ENCODE measurements around the gene VTI1A.

DNA sequence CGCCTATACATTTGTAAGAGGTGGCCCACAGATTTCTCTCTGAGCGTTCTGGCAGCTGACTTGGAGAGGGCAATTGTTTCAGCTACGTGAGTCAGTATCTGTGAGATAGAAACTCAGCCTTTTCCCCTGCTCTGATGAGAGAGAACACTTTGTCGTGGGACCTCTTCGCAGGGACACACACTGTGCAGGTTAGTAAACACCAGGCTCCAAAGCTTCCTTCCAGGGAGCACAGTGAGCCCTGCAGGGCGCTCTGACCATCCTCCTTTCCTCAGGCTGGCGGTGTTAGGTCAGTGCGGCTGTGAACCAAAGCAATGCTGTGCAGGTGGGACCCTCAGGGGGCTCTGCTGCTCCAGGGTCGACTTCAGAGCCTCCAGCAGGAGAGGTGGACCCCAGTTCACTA, 350.8 kb downstream of the VTI1A start:
- TF ChIP-seq, protein P1, sequence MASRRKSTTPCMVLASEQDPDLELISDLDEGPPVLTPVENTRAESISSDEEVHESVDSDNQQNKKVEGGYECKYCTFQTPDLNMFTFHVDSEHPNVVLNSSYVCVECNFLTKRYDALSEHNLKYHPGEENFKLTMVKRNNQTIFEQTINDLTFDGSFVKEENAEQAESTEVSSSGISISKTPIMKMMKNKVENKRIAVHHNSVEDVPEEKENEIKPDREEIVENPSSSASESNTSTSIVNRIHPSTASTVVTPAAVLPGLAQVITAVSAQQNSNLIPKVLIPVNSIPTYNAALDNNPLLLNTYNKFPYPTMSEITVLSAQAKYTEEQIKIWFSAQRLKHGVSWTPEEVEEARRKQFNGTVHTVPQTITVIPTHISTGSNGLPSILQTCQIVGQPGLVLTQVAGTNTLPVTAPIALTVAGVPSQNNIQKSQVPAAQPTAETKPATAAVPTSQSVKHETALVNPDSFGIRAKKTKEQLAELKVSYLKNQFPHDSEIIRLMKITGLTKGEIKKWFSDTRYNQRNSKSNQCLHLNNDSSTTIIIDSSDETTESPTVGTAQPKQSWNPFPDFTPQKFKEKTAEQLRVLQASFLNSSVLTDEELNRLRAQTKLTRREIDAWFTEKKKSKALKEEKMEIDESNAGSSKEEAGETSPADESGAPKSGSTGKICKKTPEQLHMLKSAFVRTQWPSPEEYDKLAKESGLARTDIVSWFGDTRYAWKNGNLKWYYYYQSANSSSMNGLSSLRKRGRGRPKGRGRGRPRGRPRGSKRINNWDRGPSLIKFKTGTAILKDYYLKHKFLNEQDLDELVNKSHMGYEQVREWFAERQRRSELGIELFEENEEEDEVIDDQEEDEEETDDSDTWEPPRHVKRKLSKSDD (conservative IDR thresholded peaks at IDR 0.05; ENCODE audit: low read length) = no peak
- TF ChIP-seq TBL1XR1 (IDR thresholded peaks at IDR 0.05; ENCODE audit: low read length in 2 of 2) = no peak
- TF ChIP-seq RBFOX2 (IDR thresholded peaks at IDR 0.05; ENCODE audit: low read depth, low read length) = no peak
- no peak for TF ChIP-seq TOE1 (IDR thresholded peaks at IDR 0.05; ENCODE audit: borderline replicate concordance)
- no peak for TF ChIP-seq TOE1 (CRISPR knock-in tag; IDR thresholded peaks at IDR 0.05; ENCODE audit: borderline replicate concordance, low read depth)
- no peak for TF ChIP-seq POLR3A (IDR thresholded peaks at IDR 0.05; ENCODE audit: borderline replicate concordance, extremely low read depth, insufficient read depth, insufficient read length)
- TF ChIP-seq, protein P2, sequence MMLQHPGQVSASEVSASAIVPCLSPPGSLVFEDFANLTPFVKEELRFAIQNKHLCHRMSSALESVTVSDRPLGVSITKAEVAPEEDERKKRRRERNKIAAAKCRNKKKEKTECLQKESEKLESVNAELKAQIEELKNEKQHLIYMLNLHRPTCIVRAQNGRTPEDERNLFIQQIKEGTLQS (IDR thresholded peaks at IDR 0.05) = no peak
- TF ChIP-seq, protein P2 (CRISPR knock-in tag; conservative IDR thresholded peaks at IDR 0.05) = no peak
- TF ChIP-seq ZFX (CRISPR knock-in tag; IDR thresholded peaks at IDR 0.05) = no peak
- TF ChIP-seq LARP7 (IDR thresholded peaks at IDR 0.05) = no peak
- no peak for TF ChIP-seq KDM1A (IDR thresholded peaks at IDR 0.05)
- TF ChIP-seq YY1 (IDR thresholded peaks at IDR 0.05; ENCODE audit: borderline replicate concordance in 1 of 3, control insufficient read depth in 1 of 3, extremely low read depth in 1 of 3, insufficient read depth in 3 of 3, insufficient read length in 1 of 3, insufficient replicate concordance in 2 of 3, low read depth in 1 of 3, low read length in 2 of 3) = no peak
- TF ChIP-seq, protein P3, sequence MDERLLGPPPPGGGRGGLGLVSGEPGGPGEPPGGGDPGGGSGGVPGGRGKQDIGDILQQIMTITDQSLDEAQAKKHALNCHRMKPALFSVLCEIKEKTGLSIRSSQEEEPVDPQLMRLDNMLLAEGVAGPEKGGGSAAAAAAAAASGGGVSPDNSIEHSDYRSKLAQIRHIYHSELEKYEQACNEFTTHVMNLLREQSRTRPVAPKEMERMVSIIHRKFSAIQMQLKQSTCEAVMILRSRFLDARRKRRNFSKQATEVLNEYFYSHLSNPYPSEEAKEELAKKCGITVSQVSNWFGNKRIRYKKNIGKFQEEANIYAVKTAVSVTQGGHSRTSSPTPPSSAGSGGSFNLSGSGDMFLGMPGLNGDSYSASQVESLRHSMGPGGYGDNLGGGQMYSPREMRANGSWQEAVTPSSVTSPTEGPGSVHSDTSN (CRISPR knock-in tag; IDR thresholded peaks at IDR 0.05; ENCODE audit: low read depth) = no peak
- TF ChIP-seq, protein P3 (tag; conservative IDR thresholded peaks at IDR 0.05; ENCODE audit: low read depth) = no peak
- TF ChIP-seq CTBP1 (IDR thresholded peaks at IDR 0.05; ENCODE audit: borderline replicate concordance) = no peak
- TF ChIP-seq, protein P4, sequence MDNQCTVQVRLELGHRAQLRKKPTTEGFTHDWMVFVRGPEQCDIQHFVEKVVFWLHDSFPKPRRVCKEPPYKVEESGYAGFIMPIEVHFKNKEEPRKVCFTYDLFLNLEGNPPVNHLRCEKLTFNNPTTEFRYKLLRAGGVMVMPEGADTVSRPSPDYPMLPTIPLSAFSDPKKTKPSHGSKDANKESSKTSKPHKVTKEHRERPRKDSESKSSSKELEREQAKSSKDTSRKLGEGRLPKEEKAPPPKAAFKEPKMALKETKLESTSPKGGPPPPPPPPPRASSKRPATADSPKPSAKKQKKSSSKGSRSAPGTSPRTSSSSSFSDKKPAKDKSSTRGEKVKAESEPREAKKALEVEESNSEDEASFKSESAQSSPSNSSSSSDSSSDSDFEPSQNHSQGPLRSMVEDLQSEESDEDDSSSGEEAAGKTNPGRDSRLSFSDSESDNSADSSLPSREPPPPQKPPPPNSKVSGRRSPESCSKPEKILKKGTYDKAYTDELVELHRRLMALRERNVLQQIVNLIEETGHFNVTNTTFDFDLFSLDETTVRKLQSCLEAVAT (IDR thresholded peaks at IDR 0.05) = no peak
- no peak for TF ChIP-seq BRCA1 (IDR thresholded peaks at IDR 0.05)
- TF ChIP-seq BRCA1 (CRISPR knock-in tag; IDR thresholded peaks at IDR 0.05) = no peak

Data from K562 (cell line).